ENCODE measurements around the gene AGMAT. TPM values are rescaled to one million over a fixed set of nuclear protein-coding genes. Genes with fewer than 3 reads are reported as not detected.

Gene AGMAT
- total and polyA plus RNA-seq, 2 of the 13 experiments (the other 11 are each of a cell fraction or from before 2014, with no cell fraction given) = 59.1 to 174 TPM

- TF ChIP-seq ZBED4 (CRISPR knock-in tag; IDR thresholded peaks at IDR 0.05; ENCODE audit: borderline replicate concordance) (no peak), ZBTB39 (CRISPR knock-in tag; IDR thresholded peaks at IDR 0.05) (no peak), ZNF460 (CRISPR knock-in tag; IDR thresholded peaks at IDR 0.05; ENCODE audit: borderline replicate concordance) (no peak), THAP11 (CRISPR knock-in tag; IDR thresholded peaks at IDR 0.05) (peak; percentile 80), MXD4 (CRISPR knock-in tag; IDR thresholded peaks at IDR 0.05) (peak; percentile 25; the same call in 1 of the 2 replicates), MBNL3 (CRISPR knock-in tag; conservative IDR thresholded peaks at IDR 0.05) (no peak), ZNF572 (CRISPR knock-in tag; IDR thresholded peaks at IDR 0.05) (no peak), ZBTB21 (CRISPR knock-in tag; IDR thresholded peaks at IDR 0.05) (no peak), NFKB2 (CRISPR knock-in tag; IDR thresholded peaks at IDR 0.05; ENCODE audit: borderline replicate concordance) (peak; percentile 54; the same call in 1 of the 2 replicates), CENPX (CRISPR knock-in tag; IDR thresholded peaks at IDR 0.05) (no peak), RERE (CRISPR knock-in tag; IDR thresholded peaks at IDR 0.05; ENCODE audit: low read depth) (no peak), TBX2 (CRISPR knock-in tag; IDR thresholded peaks at IDR 0.05; ENCODE audit: borderline replicate concordance) (peak; percentile 64; the same call in 1 of the 2 replicates)
These were observed 32.6 kb upstream of the AGMAT start, which contains the start of gene DDI2 (continued) for GRCh38 chr1:15617173-15618076.
